ENCODE data around the gene CDH13.

DNA sequence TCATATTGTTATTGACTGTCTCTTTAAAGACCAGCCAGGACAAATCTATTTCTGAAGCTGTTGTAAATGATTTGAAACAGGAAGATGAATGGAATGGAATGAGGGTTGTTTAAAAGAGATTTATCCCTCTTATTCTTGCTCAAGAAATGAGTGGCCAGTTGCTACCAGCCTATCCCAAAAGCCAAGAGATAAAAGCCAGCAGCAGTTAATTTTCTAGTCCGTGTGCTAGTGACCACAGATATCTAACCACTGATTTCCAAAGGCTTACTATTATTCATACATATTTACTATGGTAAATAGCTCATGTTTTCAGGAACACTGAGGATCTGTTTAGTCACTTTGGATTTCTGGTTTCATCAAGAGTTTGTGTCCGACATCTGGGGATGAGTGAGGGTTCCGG is 105.7 kb downstream of the CDH13 start:
- TF ChIP-seq, protein P1, sequence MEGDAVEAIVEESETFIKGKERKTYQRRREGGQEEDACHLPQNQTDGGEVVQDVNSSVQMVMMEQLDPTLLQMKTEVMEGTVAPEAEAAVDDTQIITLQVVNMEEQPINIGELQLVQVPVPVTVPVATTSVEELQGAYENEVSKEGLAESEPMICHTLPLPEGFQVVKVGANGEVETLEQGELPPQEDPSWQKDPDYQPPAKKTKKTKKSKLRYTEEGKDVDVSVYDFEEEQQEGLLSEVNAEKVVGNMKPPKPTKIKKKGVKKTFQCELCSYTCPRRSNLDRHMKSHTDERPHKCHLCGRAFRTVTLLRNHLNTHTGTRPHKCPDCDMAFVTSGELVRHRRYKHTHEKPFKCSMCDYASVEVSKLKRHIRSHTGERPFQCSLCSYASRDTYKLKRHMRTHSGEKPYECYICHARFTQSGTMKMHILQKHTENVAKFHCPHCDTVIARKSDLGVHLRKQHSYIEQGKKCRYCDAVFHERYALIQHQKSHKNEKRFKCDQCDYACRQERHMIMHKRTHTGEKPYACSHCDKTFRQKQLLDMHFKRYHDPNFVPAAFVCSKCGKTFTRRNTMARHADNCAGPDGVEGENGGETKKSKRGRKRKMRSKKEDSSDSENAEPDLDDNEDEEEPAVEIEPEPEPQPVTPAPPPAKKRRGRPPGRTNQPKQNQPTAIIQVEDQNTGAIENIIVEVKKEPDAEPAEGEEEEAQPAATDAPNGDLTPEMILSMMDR (conservative IDR thresholded peaks at IDR 0.05 in 1 of 2, IDR thresholded peaks at IDR 0.05 in 1 of 2; ENCODE audit: low read depth in 1 of 2, low read length in 2 of 2): no peak
- TF ChIP-seq EZH2 (IDR thresholded peaks at IDR 0.05; ENCODE audit: low read length, missing control alignments): no peak

Measured in fibroblast of lung (primary cell).